ENCODE results near the gene ELP6.

GRCh38 chr3:47491186-47491585 is 22.3 kb downstream of the ELP6 start:
- TF ChIP-seq POLR2AphosphoS2 (conservative IDR thresholded peaks at IDR 0.05; ENCODE audit: low read length) (no peak), FOSL2 (IDR thresholded peaks at IDR 0.05) (no peak), FOSL2 (CRISPR knock-in tag; IDR thresholded peaks at IDR 0.05) (no peak)

Measured in A549 (cell line).